HepG2 (cell line): ENCODE measurements around the gene ADGRG1. TPM values are rescaled to one million over a fixed set of nuclear protein-coding genes. Genes with fewer than 3 reads are reported as not detected.

ENCODE experiments used
- DDIT3 ChIP-seq: sonication (generic); formaldehyde crosslinking; IDR thresholded peaks from 2 replicates; pipeline ENCODE4 v1.4.0; 2020; ENCODE audit warnings: mild to moderate bottlenecking, missing genetic modification reagents
- GFI1 ChIP-seq: sonication (generic); formaldehyde crosslinking; IDR thresholded peaks from 2 replicates; pipeline ENCODE4 v1.5.0; 2020; ENCODE audit warnings: missing genetic modification reagents, mild to moderate bottlenecking, borderline replicate concordance
- HNRNPL ChIP-seq: fragments of 200-400 bp; formaldehyde crosslinking; IDR thresholded peaks from 2 replicates; pipeline ENCODE4 v1.6.1; 2017; ENCODE audit warnings: mild to moderate bottlenecking, low read depth, low read length
- LCORL ChIP-seq, 2 experiments: fragments of 450-650 bp in 1 of 2; sonication (generic) in 1 of 2; formaldehyde crosslinking in 1 of 2; IDR thresholded peaks; 2 replicates each; pipeline versions ENCODE4 v1.5.0 to v1.6.1; 2017 to 2020; ENCODE audit warnings: antibody characterized with exemption in 1 of 2, missing genetic modification reagents in 1 of 2
- MED13 ChIP-seq: sonication (generic); formaldehyde crosslinking; IDR thresholded peaks from 2 replicates; pipeline ENCODE4 v1.5.0; 2020; ENCODE audit warnings: missing genetic modification reagents
- MEIS1 ChIP-seq: sonication (generic); formaldehyde crosslinking; IDR thresholded peaks from 2 replicates; pipeline ENCODE4 v1.9.0; 2021; ENCODE audit warnings: mild to moderate bottlenecking, missing genetic modification reagents, moderate library complexity, borderline replicate concordance
- MZF1 ChIP-seq: sonication (generic); formaldehyde crosslinking; IDR thresholded peaks from 2 replicates; pipeline ENCODE4 v1.8.1; 2023; ENCODE audit warnings: mild to moderate bottlenecking, missing genetic modification reagents, borderline replicate concordance
- PHF8 ChIP-seq: sonication (generic); formaldehyde crosslinking; IDR thresholded peaks from 2 replicates; pipeline ENCODE4 v1.5.0; 2020; ENCODE audit warnings: missing genetic modification reagents
- RARG ChIP-seq: sonication (generic); formaldehyde crosslinking; IDR thresholded peaks from 2 replicates; pipeline ENCODE4 v1.4.0; 2020; ENCODE audit warnings: low read depth, mild to moderate bottlenecking, missing genetic modification reagents
- REPIN1 ChIP-seq: sonication (generic); formaldehyde crosslinking; IDR thresholded peaks from 2 replicates; pipeline ENCODE4 v1.8.0; 2022; ENCODE audit warnings: missing genetic modification reagents, low read depth, mild to moderate bottlenecking, borderline replicate concordance
- SMARCC2 ChIP-seq: fragments of 450-650 bp; IDR thresholded peaks from 2 replicates; pipeline ENCODE4 v1.6.1; 2017; ENCODE audit warnings: antibody characterized with exemption, mild to moderate bottlenecking
- TEAD3 ChIP-seq: optimal IDR thresholded peaks from 2 replicates; pipeline ENCODE3; 2016; ENCODE audit warnings: borderline replicate concordance
- THAP11 ChIP-seq: IDR thresholded peaks from 2 replicates; pipeline ENCODE4 v1.6.1; 2016; ENCODE audit warnings: missing biosample characterization, missing genetic modification reagents
- THRA ChIP-seq: sonication (generic); formaldehyde crosslinking; IDR thresholded peaks from 2 replicates; pipeline ENCODE4 v1.4.0; 2020; ENCODE audit warnings: missing genetic modification reagents, borderline replicate concordance
- TMF1 ChIP-seq: sonication (generic); formaldehyde crosslinking; IDR thresholded peaks from 2 replicates; pipeline ENCODE4 v1.8.1; 2022; ENCODE audit warnings: low read depth, missing genetic modification reagents
- ZNF124 ChIP-seq: sonication (generic); formaldehyde crosslinking; IDR thresholded peaks from 2 replicates; pipeline ENCODE4 v1.4.0; 2020; ENCODE audit warnings: missing genetic modification reagents
- ZNF776 ChIP-seq: sonication (generic); formaldehyde crosslinking; IDR thresholded peaks from 2 replicates; pipeline ENCODE4 v1.4.0; 2020; ENCODE audit warnings: mild to moderate bottlenecking, missing genetic modification reagents
- polyA plus RNA-seq, 8 experiments: library from polyadenylated mRNA; depleted of rRNA in 3 of 8; stranded (reverse) in 7 of 8; unstranded in 1 of 8; fragments of >200 nt; fragmentation: Illumina TruSeq in 4 of 8; extraction: Trizol in 4 of 8; gene quantifications; 2 replicates each; pipeline versions ENCODE4 v1.2.1 to v1.2.3, GENCODE V29; 2011 to 2016; ENCODE audit warnings: low read depth in 4 of 8, missing spikeins in 1 of 8, mixed read lengths in 1 of 8; ENCODE audit not compliant: insufficient read depth in 1 of 8
- total RNA-seq, 5 experiments: library from RNA; depleted of rRNA; stranded (reverse); fragments of >200 nt; fragmentation: Illumina TruSeq; extraction: Trizol; gene quantifications; 2 replicates each; pipeline ENCODE4 v1.2.3, GENCODE V29; 2016; ENCODE audit warnings: low read depth in 1 of 5
- TF ChIP-seq, protein P1 (sequence below): sonication (generic); formaldehyde crosslinking; IDR thresholded peaks from 2 replicates; pipeline ENCODE4 v1.8.1; 2023; ENCODE audit warnings: mild to moderate bottlenecking, missing genetic modification reagents, borderline replicate concordance
- TF ChIP-seq, protein P2 (sequence below): IDR thresholded peaks from 2 replicates; pipeline ENCODE4 v1.6.1; 2016; ENCODE audit warnings: low read depth, missing genetic modification reagents, missing compliant biosample characterization
- TF ChIP-seq, protein P3 (sequence below): sonication (generic); formaldehyde crosslinking; IDR thresholded peaks from 2 replicates; pipeline ENCODE4 v1.5.1; 2020; ENCODE audit warnings: missing genetic modification reagents, mild to moderate bottlenecking, borderline replicate concordance

The ADGRG1 gene
- total and polyA plus RNA-seq, 2 of the 13 experiments (the other 11 are each of a cell fraction or from before 2014, with no cell fraction given): 2.7 to 5.9 TPM

GRCh38 chr16:57620335-57621231 is 7.8 kb upstream of the ADGRG1 start (continued):
- TF ChIP-seq THRA (CRISPR knock-in tag) (no peak), DDIT3 (CRISPR knock-in tag) (no peak), LCORL (IDR thresholded peaks at IDR 0.05) (no peak), LCORL (CRISPR knock-in tag; IDR thresholded peaks at IDR 0.05) (no peak), HNRNPL (peak; percentile 72; the same call in 1 of the 2 replicates), GFI1 (no peak), REPIN1 (CRISPR knock-in tag) (0 out of 2 replicates have a peak, but pooled peaks have one; percentile 30), PHF8 (CRISPR knock-in tag) (no peak), MED13 (CRISPR knock-in tag) (no peak), TMF1 (no peak), ZNF776 (CRISPR knock-in tag) (0 out of 2 replicates have a peak, but pooled peaks have one; percentile 21), RARG (no peak), MZF1 (no peak), ZNF124 (CRISPR knock-in tag) (no peak), MEIS1 (no peak), THAP11 (no peak), TEAD3 (CRISPR knock-in tag) (no peak), SMARCC2 (no peak)
- TF ChIP-seq, protein P1, sequence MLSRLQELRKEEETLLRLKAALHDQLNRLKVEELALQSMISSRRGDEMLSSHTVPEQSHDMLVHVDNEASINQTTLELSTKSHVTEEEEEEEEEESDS (CRISPR knock-in tag): no peak
- TF ChIP-seq, protein P2, sequence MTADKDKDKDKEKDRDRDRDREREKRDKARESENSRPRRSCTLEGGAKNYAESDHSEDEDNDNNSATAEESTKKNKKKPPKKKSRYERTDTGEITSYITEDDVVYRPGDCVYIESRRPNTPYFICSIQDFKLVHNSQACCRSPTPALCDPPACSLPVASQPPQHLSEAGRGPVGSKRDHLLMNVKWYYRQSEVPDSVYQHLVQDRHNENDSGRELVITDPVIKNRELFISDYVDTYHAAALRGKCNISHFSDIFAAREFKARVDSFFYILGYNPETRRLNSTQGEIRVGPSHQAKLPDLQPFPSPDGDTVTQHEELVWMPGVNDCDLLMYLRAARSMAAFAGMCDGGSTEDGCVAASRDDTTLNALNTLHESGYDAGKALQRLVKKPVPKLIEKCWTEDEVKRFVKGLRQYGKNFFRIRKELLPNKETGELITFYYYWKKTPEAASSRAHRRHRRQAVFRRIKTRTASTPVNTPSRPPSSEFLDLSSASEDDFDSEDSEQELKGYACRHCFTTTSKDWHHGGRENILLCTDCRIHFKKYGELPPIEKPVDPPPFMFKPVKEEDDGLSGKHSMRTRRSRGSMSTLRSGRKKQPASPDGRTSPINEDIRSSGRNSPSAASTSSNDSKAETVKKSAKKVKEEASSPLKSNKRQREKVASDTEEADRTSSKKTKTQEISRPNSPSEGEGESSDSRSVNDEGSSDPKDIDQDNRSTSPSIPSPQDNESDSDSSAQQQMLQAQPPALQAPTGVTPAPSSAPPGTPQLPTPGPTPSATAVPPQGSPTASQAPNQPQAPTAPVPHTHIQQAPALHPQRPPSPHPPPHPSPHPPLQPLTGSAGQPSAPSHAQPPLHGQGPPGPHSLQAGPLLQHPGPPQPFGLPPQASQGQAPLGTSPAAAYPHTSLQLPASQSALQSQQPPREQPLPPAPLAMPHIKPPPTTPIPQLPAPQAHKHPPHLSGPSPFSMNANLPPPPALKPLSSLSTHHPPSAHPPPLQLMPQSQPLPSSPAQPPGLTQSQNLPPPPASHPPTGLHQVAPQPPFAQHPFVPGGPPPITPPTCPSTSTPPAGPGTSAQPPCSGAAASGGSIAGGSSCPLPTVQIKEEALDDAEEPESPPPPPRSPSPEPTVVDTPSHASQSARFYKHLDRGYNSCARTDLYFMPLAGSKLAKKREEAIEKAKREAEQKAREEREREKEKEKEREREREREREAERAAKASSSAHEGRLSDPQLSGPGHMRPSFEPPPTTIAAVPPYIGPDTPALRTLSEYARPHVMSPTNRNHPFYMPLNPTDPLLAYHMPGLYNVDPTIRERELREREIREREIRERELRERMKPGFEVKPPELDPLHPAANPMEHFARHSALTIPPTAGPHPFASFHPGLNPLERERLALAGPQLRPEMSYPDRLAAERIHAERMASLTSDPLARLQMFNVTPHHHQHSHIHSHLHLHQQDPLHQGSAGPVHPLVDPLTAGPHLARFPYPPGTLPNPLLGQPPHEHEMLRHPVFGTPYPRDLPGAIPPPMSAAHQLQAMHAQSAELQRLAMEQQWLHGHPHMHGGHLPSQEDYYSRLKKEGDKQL: no peak
- TF ChIP-seq, protein P3, sequence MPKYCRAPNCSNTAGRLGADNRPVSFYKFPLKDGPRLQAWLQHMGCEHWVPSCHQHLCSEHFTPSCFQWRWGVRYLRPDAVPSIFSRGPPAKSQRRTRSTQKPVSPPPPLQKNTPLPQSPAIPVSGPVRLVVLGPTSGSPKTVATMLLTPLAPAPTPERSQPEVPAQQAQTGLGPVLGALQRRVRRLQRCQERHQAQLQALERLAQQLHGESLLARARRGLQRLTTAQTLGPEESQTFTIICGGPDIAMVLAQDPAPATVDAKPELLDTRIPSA (CRISPR knock-in tag): no peak
